Left lung (tissue), 10 donors: ENCODE data around the gene FAAP20. TPM values are rescaled to one million over a fixed set of nuclear protein-coding genes. Genes with fewer than 3 reads are reported as not detected.

Source experiments
- ATAC-seq: fragments of 200-7000 bp; cut with Tn5 transposase; one replicate; pipeline ENCODE4 v1.9.1; 2020; ENCODE audit warnings: moderate library complexity
- DNase-seq, 4 donors: peaks; one replicate each; pipeline ENCODE4 v3.0.0-alpha.2; 2013 to 2020
- H3K27ac ChIP-seq, 2 donors: fragments of 200-600 bp; sonication (generic) in 1 of 2; one replicate each; pipeline versions ENCODE4 v1.5.0 to v1.8.0; 2020 to 2021
- H3K27me3 ChIP-seq, 2 donors: fragments of 200-600 bp; sonication (generic) in 1 of 2; one replicate each; pipeline versions ENCODE4 v1.5.0 to v1.8.0; 2020 to 2021
- H3K36me3 ChIP-seq, 2 donors: fragments of 200-600 bp; sonication (generic) in 1 of 2; one replicate each; pipeline versions ENCODE4 v1.5.0 to v1.8.0; 2020 to 2021
- H3K4me1 ChIP-seq, 2 donors: fragments of 200-600 bp; one replicate each; pipeline ENCODE4 v1.8.0; 2021
- H3K4me3 ChIP-seq, 2 donors: fragments of 200-600 bp; sonication (generic) in 1 of 2; one replicate each; pipeline versions ENCODE4 v1.5.0 to v1.8.0; 2020 to 2021; ENCODE audit warnings: mild to moderate bottlenecking in 1 of 2
- H3K9me3 ChIP-seq, 2 donors: fragments of 200-600 bp; sonication (generic) in 1 of 2; one replicate each; pipeline versions ENCODE4 v1.5.0 to v1.8.0; 2020 to 2021
- CTCF ChIP-seq, 2 donors: fragments of 200-600 bp; sonication (generic) in 1 of 2; IDR thresholded peaks; one replicate each; pipeline versions ENCODE4 v1.5.0 to v1.8.0; 2021; ENCODE audit warnings: antibody characterized with exemption in 2 of 2
- intact Hi-C, 2 donors: fragments of 100-400 bp; cut with DNase I; formaldehyde crosslinking; loops; one replicate each; pipeline versions ENCODE4 v1.11.2 to v1.14.2; 2022
- polyA plus RNA-seq, 6 donors: library from polyadenylated mRNA; unstranded; fragments of 120-200 nt; gene quantifications; one replicate each; pipeline ENCODE4 v1.2.1, GENCODE V29; 2013; ENCODE audit not compliant: insufficient read length in 6 of 6
- total RNA-seq, 2 donors: library from RNA; stranded (reverse); fragmentation: NEBNext Ultra II Directional; extraction: Animal tissue kit (Norgen Biotek cat#: 25700); gene quantifications; one replicate each; pipeline ENCODE4 v1.2.1, GENCODE V29; 2021
- donor health status: DM: no; HTN: yes; CAD: no.
- donor health status: DM: no; HTN: no; CAD: no.

FAAP20 gene
- total and polyA plus RNA-seq, 8 donors, result 29.5 to 69.7 (median 45.8) TPM

- Histone ChIP-seq H3K4me1 (peaks cover 4 to 41% of the 10 kb centered on the region in 2 donors), H3K27ac (peak overlapping the region; percentile 53 to 72), H3K36me3 (no peaks in the 10 kb centered on the region), H3K27me3 (no peaks in the 10 kb centered on the region), H3K4me3 (peak overlapping the region; percentile 21 to 46), H3K9me3 (no peaks in the 10 kb centered on the region)
- ATAC-seq (peak; percentile 83), DNase-seq (peak; percentile 76 to 93 (median 92))
- no peak for TF ChIP-seq CTCF (IDR thresholded peaks at IDR 0.05)
- intact Hi-C loops, result loop anchor here in 1 of 2 donors (10.0 kb wide), 1 partner anchor 186 kb away; no protein-coding TSS in a partner anchor
Observed at GRCh38 chr1:2199042-2199810, 4.7 kb upstream of the FAAP20 start.

GRCh38 chr1:2198571-2198970 is 4.0 kb upstream of the FAAP20 start:
- intact Hi-C loops, result loop anchor here in 1 of 2 donors (10.0 kb wide), 1 partner anchor 186 kb away; no protein-coding TSS in a partner anchor
- Histone ChIP-seq H3K4me1 (peaks cover 4 to 41% of the 10 kb centered on the region in 2 donors), H3K27me3 (no peaks in the 10 kb centered on the region), H3K9me3 (no peaks in the 10 kb centered on the region), H3K4me3 (no peak overlapping the region), H3K36me3 (no peaks in the 10 kb centered on the region), H3K27ac (peak overlapping the region; percentile 53 to 72)
- DNase-seq (no peak), ATAC-seq (no peak)
- no peak for TF ChIP-seq CTCF (IDR thresholded peaks at IDR 0.05)

- intact Hi-C loops, result loop anchor here in 1 of 2 donors (10.0 kb wide), 1 partner anchor 187 kb away; no protein-coding TSS in a partner anchor
Observed at GRCh38 chr1:2197707-2198165, 3.2 kb upstream of the FAAP20 start.

GRCh38 chr1:2196901-2197638 is 2.5 kb upstream of the FAAP20 start:
- ATAC-seq (no peak), DNase-seq (no peak)
- Histone ChIP-seq H3K27ac (no peak overlapping the region), H3K4me1 (peaks cover 11 to 53% of the 10 kb centered on the region in 2 donors), H3K27me3 (no peaks in the 10 kb centered on the region), H3K4me3 (no peak overlapping the region), H3K36me3 (no peaks in the 10 kb centered on the region), H3K9me3 (no peaks in the 10 kb centered on the region)
- no peak for TF ChIP-seq CTCF (IDR thresholded peaks at IDR 0.05)
- intact Hi-C loops, result loop anchor here in 1 of 2 donors (10.0 kb wide), 1 partner anchor 188 kb away; no protein-coding TSS in a partner anchor

More at GRCh38 chr1:2197707-2198165, 3.2 kb upstream of the FAAP20 start:
- no peak overlapping the region for H3K27ac ChIP-seq
- ATAC-seq, result no peak
- DNase-seq, result no peak
- no peaks in the 10 kb centered on the region for H3K36me3 ChIP-seq
- H3K4me1 ChIP-seq, result peaks cover 5 to 46% of the 10 kb centered on the region in 2 donors
- H3K4me3 ChIP-seq, result no peak overlapping the region
- H3K27me3 ChIP-seq, result no peaks in the 10 kb centered on the region
- TF ChIP-seq CTCF (IDR thresholded peaks at IDR 0.05), result no peak
- no peaks in the 10 kb centered on the region for H3K9me3 ChIP-seq
